IPS-20b (cell line): ENCODE measurements around the gene ARID5B.

Experiments
- H3K27ac ChIP-seq: one replicate; pipeline ENCODE4 v1.5.1; 2013; ENCODE audit warnings: low read length
- H3K27me3 ChIP-seq: 2 replicates; pipeline ENCODE4 v1.6.1; 2013; ENCODE audit warnings: mild to moderate bottlenecking, low read length, inconsistent platforms; ENCODE audit not compliant: insufficient read depth
- H3K36me3 ChIP-seq: 2 replicates; pipeline ENCODE4 v1.6.1; 2013; ENCODE audit warnings: low read depth, mild to moderate bottlenecking, inconsistent platforms, low read length, moderate library complexity; ENCODE audit not compliant: insufficient read depth
- H3K4me1 ChIP-seq: 2 replicates; pipeline ENCODE4 v1.6.1; 2013; ENCODE audit warnings: mild to moderate bottlenecking, control low read depth, inconsistent platforms, low read length, moderate library complexity; ENCODE audit not compliant: insufficient read depth
- H3K4me3 ChIP-seq: 2 replicates; pipeline ENCODE4 v1.5.1; 2013; ENCODE audit warnings: mild to moderate bottlenecking, low read length, inconsistent platforms
- H3K9ac ChIP-seq: 2 replicates; pipeline ENCODE4 v1.6.1; 2013; ENCODE audit warnings: low read depth, mild to moderate bottlenecking, inconsistent platforms, low read length, moderate library complexity
- H3K9me3 ChIP-seq: 2 replicates; pipeline ENCODE4 v1.6.1; 2013; ENCODE audit warnings: mild to moderate bottlenecking, low read depth, low read length, inconsistent platforms; ENCODE audit not compliant: insufficient read depth

The ARID5B gene

DNA sequence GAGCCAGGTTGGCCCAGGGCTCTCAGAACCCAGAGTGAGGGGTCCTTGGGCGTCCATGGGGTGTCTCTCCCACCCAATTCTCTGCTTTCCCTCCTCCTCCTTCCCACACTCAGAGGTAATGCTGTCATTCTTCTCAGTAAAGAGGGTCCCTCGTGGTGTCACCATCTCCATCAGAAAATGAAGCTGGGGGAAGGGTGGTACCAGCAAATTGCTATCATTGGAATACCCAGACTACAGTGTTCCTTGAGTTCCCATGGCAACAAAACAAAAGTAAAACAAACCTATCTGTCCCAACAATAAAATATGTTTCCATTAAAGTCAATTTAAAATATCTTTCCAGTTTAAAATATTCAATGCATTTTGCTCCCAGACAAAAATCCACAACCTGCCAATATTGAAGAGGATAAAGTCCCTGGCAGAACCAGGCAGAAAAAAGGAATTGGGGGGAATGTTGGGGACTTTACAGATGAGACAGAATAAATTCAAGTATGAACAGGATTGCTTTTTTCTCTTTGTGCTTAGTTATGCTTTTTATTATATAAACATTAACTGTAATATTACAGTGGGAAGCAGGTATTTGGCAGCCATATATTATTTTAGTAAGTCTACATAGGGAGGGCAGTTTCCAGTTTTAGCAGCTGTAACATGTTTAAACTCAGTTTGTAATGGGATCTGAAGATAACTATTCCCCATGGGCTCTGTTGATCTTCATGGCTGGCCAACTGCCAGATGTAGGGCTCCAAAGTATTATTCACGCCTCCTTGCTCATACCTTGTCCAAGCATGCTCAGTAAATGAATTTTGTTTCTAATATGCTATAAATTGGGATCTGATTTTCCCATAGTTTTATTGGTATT, 182.1 kb downstream of the ARID5B start:
- Histone ChIP-seq H3K9me3 (no peaks in the 10 kb centered on the region), H3K27me3 (no peaks in the 10 kb centered on the region), H3K9ac (no peak overlapping the region; the same call in 1 of the 2 replicates), H3K27ac (no peak overlapping the region), H3K4me1 (no peaks in the 10 kb centered on the region), H3K36me3 (no peaks in the 10 kb centered on the region), H3K4me3 (no peak overlapping the region)

DNA sequence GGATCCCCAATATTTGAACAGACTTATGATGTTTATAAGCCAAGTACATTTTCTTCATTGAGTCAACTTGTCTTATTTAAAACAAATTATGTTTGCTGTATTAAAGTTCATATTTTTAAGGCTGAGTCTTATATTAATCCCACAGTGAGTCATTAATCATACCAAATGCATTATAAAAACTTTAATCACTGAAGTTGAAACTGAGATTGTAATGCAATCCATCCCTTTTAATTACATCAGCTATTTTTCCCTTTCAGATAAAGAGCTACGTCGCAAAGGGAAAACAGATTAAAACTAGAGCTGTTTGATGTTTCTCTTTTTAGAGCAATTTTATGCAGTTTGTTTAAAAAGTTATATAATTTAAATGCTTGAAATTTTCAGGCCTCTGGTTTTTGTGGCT, 183.0 kb downstream of the ARID5B start:
- Histone ChIP-seq H3K27ac (no peak overlapping the region), H3K4me1 (no peaks in the 10 kb centered on the region), H3K9ac (no peak overlapping the region)

DNA sequence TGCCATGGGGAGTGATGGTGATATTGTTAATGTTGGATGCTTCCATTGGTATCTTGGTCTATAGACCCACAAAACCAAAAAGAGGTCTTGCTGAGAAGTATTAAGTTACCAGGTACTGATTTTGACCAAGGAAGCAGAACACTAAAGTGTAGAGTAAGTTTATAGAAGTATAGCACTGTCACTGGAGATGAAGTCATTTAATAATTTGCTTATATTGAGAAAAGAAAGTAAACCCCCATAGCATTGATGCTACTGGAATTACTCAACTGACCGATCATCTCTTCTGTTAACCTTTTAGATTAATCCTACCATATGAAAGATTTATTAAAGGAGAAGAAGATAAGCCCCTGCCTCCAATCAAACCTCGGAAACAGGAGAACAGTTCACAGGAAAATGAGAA, 183.9 kb downstream of the ARID5B start:
- H3K36me3 ChIP-seq: no peaks in the 10 kb centered on the region
- H3K4me1 ChIP-seq: no peaks in the 10 kb centered on the region
- no peak overlapping the region for H3K9ac ChIP-seq

More for the DNA sequence above, 183.0 kb downstream of the ARID5B start:
- H3K4me3 ChIP-seq: no peak overlapping the region
- no peaks in the 10 kb centered on the region for H3K27me3 ChIP-seq
- H3K9me3 ChIP-seq: no peaks in the 10 kb centered on the region
- no peaks in the 10 kb centered on the region for H3K36me3 ChIP-seq

DNA sequence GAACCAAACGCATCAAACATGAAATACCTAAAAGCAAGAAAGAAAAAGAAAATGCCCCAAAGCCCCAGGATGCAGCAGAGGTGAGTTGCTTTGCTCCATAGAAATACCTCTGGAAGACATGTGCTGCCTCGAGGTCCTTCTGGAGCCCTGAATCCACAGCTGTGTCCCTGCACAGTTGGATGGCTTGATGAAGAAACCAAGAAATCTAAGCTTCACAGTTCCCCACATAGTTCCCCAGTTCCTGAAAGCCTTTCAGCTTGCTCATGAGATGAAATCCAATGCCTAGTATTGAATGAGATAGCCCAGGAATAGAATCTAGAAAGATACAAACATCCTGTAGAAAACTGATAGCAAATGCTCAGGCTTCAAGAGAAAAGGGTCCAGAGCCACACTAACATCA, 184.3 kb downstream of the ARID5B start:
- Histone ChIP-seq H3K27me3 (no peaks in the 10 kb centered on the region), H3K36me3 (no peaks in the 10 kb centered on the region), H3K9ac (no peak overlapping the region), H3K27ac (no peak overlapping the region), H3K4me1 (no peaks in the 10 kb centered on the region), H3K4me3 (no peak overlapping the region), H3K9me3 (no peaks in the 10 kb centered on the region)

More for the DNA sequence above, 183.9 kb downstream of the ARID5B start:
- no peaks in the 10 kb centered on the region for H3K9me3 ChIP-seq
- no peaks in the 10 kb centered on the region for H3K27me3 ChIP-seq
- H3K27ac ChIP-seq: no peak overlapping the region
- no peak overlapping the region for H3K4me3 ChIP-seq

DNA sequence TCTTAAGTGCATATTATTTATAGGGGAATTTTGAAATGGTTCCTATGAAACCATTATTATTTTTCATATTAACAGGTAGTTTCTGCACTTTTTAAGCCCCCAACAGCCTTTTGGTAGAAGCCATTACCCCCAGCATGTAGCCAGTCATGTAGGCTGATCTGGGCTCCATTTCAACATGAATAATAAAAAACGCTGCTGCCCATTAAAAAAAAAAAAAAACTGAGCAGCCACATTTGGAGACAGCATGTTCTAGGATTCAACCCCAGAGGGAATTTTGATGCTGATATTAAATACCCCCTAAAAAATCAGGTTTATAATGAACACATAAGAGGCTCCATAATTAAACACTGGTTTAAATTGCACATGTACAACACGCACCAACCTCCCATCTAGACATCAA, 185.8 kb downstream of the ARID5B start:
- Histone ChIP-seq H3K4me1 (no peaks in the 10 kb centered on the region), H3K36me3 (no peaks in the 10 kb centered on the region), H3K27ac (no peak overlapping the region), H3K27me3 (no peaks in the 10 kb centered on the region), H3K9ac (no peak overlapping the region), H3K9me3 (no peaks in the 10 kb centered on the region), H3K4me3 (no peak overlapping the region)

DNA sequence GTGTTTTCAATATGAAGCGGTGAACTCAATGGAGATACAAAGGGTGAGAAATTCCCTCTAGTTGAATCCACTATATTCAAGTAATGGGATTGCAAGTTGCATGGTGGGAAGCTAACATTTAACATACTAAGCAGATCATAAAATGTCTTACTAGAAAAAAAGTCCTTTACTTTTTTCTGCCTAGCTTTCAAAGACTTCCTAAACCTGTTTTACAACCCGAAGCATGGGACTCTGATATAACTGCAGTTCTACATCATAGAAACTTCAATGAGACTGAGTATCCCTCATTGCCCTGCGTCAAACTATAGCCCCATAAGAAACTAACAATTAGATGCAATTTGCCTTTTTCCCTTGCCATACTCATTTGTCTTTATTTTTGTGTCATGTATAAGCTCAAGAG, 187.3 kb downstream of the ARID5B start:
- Histone ChIP-seq H3K36me3 (no peaks in the 10 kb centered on the region), H3K9ac (no peak overlapping the region), H3K27me3 (no peaks in the 10 kb centered on the region), H3K4me1 (no peaks in the 10 kb centered on the region), H3K27ac (no peak overlapping the region), H3K9me3 (no peaks in the 10 kb centered on the region), H3K4me3 (no peak overlapping the region)

DNA sequence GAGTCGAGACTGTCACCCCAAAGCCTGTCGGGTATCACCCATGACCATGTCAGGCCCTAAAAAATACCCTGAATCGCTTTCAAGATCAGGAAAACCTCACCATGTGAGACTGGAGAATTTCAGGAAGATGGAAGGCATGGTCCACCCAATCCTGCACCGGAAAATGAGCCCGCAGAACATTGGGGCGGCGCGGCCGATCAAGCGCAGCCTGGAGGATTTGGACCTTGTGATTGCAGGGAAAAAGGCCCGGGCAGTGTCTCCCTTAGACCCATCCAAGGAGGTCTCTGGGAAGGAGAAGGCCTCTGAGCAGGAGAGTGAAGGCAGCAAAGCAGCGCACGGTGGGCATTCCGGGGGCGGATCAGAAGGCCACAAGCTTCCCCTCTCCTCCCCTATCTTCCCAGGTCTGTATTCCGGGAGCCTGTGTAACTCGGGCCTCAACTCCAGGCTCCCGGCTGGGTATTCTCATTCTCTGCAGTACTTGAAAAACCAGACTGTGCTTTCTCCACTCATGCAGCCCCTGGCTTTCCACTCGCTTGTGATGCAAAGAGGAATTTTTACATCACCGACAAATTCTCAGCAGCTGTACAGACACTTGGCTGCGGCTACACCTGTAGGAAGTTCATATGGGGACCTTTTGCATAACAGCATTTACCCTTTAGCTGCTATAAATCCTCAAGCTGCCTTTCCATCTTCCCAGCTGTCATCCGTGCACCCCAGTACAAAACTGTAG, 191.0 kb downstream of the ARID5B start:
- Histone ChIP-seq H3K36me3 (no peaks in the 10 kb centered on the region), H3K9ac (no peak overlapping the region), H3K27ac (no peak overlapping the region), H3K9me3 (no peaks in the 10 kb centered on the region), H3K27me3 (no peaks in the 10 kb centered on the region), H3K4me3 (no peak overlapping the region), H3K4me1 (no peaks in the 10 kb centered on the region)

DNA sequence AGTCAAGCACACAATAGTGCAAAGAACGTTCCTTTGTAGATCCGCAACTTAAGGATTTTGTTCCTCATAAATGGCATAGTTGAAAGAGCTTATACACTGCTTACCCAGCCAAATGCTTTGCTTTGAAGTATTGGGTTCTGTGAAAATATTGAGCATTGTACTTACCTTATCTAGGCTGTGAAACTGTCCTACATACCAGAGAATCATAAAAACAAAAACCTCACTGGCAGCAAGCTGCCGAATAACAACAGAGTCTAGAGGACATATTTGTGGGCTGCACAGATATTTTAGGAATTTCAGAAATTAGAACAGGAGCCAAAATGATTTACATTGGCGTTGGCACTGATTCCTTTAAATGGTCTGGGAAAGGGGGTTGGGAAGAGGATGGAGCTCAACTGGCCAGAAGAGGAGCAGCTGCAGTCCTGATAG, 192.4 kb downstream of the ARID5B start:
- H3K9ac ChIP-seq: no peak overlapping the region
- no peaks in the 10 kb centered on the region for H3K4me1 ChIP-seq
- H3K36me3 ChIP-seq: no peaks in the 10 kb centered on the region
- H3K9me3 ChIP-seq: no peaks in the 10 kb centered on the region
- no peaks in the 10 kb centered on the region for H3K27me3 ChIP-seq
- H3K4me3 ChIP-seq: no peak overlapping the region
- no peak overlapping the region for H3K27ac ChIP-seq

DNA sequence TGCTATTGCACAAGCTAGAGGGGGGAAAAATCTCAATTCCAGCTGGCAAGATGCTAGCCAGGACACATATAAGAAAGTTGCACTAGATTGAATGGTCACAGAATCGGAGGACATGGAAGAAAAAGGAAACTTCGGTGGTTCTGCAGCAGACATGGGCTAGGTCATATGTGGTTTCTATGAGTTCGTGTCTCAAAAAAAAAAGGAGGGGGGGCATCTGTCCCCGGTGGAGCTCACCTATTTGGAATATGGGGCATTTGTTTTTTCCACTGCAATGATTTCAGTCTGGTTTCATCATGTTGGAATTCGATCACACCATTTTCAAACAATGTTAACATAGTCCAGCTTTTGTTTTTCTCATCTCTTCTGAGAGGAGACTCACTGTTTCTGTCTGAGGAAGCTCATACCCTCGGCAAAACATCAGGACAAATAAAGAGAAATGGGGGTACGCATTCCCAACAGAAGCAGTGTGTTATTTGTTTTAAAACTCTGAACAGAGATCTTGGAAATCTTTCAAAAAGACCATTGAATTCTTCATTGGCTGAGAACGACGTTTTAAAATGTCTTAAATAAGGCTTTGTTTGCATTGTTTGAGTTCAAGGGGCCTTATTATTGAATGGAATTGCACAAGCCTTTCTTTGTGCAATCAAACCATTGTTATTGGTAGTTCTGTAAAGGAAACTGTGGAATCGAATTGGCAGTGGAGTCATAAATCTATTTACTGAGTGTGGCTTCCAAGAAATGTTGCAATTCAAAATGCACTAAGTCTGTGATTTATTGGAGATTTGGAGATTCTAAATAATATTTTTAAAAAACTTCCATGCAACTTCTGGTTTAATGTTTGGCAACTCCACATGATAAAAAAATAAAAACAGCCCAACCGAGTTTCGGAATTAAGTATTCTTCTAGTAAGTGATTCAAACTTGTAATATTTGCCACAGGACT, 194.0 kb downstream of the ARID5B start:
- no peak overlapping the region for H3K27ac ChIP-seq
- no peak overlapping the region for H3K9ac ChIP-seq
- H3K27me3 ChIP-seq: no peaks in the 10 kb centered on the region
- no peaks in the 10 kb centered on the region for H3K36me3 ChIP-seq
- no peak overlapping the region for H3K4me3 ChIP-seq
- no peaks in the 10 kb centered on the region for H3K9me3 ChIP-seq
- no peaks in the 10 kb centered on the region for H3K4me1 ChIP-seq

DNA sequence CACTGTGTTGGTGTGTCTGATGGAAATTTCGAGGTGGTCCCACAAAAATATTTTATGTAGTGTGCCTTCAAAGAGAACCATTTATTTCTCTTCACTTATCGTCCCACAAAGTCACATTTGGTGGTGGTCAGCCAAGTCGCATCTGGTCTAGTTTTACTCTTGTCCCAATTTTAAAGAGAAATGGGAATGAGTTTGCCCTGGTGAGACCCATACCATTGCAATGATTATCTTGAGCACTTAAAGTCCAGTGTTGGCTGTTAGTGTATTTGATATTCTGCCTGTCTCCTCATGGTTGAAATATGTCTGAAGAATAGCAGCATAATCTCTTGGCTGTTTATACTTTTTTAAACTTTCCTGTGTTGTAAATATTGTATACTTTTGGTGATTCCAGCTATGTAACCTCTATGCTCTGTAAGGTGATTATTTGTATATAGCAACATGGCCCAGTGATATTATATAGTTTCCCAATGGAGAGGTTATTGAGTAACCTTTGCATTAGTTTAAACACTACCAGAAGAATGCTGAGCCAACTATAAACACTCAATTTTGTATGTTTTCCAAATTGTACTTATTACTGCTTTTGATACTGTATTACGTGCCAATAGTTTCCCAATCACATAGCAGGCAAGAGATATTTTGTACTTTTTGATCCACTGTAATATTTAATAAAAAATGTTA, 194.9 kb downstream of the ARID5B start:
- Histone ChIP-seq H3K9ac (no peak overlapping the region), H3K27me3 (no peaks in the 10 kb centered on the region), H3K4me1 (no peaks in the 10 kb centered on the region), H3K9me3 (no peaks in the 10 kb centered on the region), H3K27ac (no peak overlapping the region), H3K4me3 (no peak overlapping the region), H3K36me3 (no peaks in the 10 kb centered on the region)
